Measurements from ENCODE around the gene ANTXR2.
"Not testable (repeated sequence)": the region's sequence is repeated elsewhere in the genome, so short reads cannot be mapped to it uniquely, and the experiment has no call there.

The ANTXR2 gene

GRCh38 chr4:80072744-80073472 lies at the start of gene ANTXR2:
TSS of gene ANTXR2 (minus strand) at chr4:80073229. CDS start at chr4:80072560, 669 bp downstream.
- DNase-seq, result peak; percentile 71

GRCh38 chr4:80121815-80122214 lies 48.8 kb upstream of the ANTXR2 start:
- not testable (repeated sequence) for DNase-seq

- DNase-seq, result not testable (repeated sequence)
Measured at GRCh38 chr4:80119620-80120019, 46.6 kb upstream of the ANTXR2 start.

DNA sequence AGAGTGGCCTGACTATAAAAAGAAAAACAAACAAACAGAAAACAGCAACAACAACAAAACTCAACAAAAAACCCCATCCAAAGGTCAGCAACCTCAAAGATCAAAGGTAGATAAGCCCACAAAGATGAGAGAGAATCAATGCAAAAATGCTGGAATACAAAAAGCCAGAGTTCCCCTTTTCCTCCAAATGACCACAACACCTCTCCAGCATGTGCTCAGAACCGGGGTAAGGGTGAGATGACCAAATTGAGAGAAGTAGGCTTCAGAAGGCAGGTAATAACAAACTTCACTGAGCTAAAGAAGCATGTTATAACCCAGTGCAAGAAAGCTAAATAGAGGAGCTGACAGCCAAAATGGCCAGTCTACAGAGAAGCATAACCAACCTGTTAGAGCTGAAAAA lies 43.5 kb upstream of the ANTXR2 start:
- DNase-seq, result no peak

DNA sequence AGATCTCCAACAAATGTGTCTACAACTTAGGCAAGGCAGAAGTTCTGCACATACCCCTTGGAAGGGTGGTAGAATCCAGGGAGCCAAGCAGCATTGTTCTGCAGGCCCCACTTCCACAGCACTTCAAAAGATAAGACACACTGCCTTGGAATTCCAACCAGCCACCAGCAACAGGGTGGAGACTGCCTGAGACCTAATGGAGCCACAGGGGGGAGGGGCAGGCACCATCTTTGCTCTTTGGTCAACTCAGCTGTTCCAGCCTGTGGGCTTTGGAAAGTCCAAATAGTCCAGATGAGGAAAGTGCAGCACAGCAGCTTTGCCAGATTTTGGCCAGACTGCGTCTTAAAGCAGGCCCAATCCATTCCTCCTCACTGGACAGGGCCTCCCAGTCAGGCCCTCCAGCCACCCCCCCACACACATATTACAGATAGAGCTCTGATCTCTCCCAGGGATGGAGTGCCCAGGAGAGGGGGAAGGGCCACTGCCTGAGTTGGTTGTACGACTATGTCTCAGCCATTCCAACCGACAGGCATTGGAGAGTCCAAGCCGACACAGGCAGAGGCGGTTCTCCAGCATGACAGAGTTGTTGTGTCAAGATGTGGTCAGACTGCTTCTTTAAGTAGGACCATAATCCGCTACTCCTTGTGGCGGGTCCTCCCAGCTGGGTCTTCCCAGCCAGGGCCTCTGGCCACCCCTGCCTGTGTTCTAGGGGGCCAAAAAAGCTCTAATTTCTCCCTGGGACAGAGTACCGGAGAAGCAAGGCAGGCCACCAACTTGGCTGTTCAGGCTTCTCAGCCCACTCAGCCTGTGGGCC lies 42.5 kb upstream of the ANTXR2 start:
- no peak for DNase-seq

DNA sequence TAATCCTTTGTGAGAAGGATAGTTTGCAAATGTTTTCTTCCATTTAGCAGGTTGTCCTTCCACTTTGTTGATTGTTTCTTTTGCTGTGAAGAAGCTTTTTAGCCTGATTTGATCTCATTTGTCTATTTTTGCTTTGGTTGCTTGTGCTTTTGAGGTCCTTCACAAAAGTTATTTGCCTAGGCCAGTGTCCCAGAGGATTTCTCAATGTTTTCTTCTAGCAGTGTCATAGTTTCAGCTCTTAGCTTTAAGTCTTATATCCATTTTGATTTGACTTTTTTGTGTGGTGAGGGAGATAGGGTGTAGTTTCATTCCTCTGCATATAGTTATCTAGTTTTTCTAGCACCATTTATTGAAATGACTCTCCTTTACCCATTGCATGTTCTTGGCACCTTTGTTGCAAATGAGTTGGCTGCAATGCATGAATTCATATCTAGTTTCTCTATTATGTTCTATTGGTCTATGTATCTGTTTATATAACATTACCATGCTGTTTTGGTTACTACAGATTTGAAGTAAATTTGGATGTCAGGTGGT lies 41.8 kb upstream of the ANTXR2 start:
- no peak for DNase-seq

DNA sequence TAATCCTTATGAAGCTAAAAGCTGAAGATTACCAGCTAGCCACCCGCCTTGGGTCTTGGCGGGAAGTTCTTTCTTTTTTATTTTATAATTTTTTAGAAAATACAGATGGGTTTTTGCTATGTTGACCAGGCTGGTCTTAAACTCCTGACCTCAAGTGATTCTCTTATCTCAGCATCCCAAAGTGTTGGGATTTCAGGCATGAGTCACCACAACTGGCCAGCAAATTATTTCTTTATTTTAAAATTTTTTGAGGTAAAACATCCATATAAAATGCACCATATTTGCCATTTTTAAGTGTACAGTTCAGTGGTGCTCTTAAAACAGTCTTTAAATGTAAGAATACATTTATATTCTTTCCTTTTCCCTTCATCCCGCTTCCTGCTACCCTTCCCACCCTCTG lies 40.6 kb upstream of the ANTXR2 start:
- DNase-seq, result no peak

DNA sequence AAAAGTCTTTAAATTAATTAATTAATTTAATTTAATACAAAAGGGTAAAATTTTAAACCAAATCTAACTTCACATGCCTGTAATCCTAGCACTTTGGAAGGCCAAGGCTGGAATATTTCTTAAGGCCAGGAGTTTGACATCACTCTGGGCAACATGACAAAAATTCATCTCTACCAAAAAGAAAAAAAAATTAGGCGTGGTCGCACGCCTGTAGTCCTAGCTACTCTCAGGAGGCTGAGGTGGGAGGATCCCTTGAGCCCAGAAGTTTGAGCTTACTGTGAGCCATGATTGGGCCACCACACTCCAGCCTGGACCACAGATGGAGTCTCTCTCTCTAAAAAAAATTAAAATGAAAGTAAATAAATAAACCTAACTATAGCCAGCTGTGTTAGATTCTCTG lies 39.2 kb upstream of the ANTXR2 start:
- DNase-seq, result no peak

- DNase-seq, result no peak
Measured at GRCh38 chr4:80111276-80111675, 38.2 kb upstream of the ANTXR2 start.

- no peak for DNase-seq
Measured at GRCh38 chr4:80107374-80107773, 34.3 kb upstream of the ANTXR2 start.

DNA sequence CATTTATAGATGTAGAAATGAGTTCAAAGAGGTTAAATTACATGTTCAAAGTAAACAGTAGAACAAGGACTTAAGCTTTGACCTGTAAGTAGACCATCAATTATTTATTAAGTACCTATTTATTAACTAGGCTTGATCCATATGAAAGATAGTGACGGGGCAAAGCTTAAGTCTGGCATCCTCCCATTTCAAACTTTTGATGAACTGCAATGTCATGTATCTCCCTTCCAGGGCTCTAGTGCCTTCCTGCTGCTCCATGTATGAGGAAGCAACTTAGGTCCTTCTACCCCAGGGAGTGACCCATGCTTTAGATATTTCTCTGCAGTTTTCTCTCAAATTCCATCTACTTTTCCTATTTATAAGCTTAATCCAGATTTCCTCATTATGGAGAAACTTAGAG lies 31.9 kb upstream of the ANTXR2 start:
- DNase-seq, result no peak

DNA sequence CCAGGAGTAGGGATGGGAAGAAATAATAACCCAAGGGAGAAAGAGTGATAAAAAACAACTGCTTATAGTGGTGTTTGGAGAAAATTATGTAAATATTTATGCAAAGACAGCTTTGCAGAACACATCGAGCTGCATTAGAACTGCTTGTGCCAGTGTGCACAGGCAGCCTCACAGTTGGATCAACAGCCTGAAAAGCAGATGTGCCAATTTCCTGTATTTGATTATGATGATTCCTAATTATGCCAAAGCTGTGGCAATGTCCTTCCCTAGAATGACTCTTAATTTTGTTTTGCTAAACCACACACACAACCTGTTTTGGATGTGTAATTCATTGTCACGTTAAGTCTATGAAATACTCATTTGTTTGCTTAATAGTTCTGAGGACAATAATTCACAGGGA lies 30.6 kb upstream of the ANTXR2 start:
- no peak for DNase-seq

GRCh38 chr4:80101792-80102116 lies 28.7 kb upstream of the ANTXR2 start:
- DNase-seq, result no peak

DNA sequence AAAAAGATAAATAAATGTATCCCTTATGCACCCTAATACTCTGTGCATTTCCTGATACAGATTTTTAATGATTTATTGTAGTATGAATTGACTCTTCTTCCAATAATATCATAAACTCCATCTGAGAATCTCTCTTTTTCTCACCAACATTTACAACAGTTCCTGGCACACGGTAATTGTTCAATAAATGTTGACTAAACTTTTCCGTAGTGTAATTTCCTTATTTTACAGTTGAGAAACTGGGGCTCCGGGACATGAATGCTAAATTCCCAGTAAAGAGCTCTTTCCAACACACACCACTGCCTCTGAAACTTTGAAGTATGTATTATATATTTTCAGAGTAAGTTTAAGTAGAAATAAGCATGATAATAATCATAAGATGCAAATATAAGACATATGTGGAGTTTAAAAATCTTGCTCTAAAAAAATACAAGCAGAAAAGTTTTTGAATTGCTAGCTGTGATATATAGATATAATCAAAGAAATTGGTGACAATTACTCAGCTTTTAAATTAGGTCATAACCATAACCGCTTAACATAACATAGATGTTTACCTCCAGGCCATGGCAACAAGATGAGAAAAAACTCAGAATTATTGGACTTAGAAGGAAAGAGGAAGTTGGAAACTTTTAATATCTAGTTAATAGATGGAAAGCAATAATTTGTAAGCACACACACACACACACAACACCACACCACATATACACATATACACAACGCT lies 28.2 kb upstream of the ANTXR2 start:
- no peak for DNase-seq

- no peak for DNase-seq
Measured at GRCh38 chr4:80099671-80100070, 26.6 kb upstream of the ANTXR2 start.

- DNase-seq, result no peak
Measured at GRCh38 chr4:80098635-80099034, 25.6 kb upstream of the ANTXR2 start.

- DNase-seq, result no peak
Measured at GRCh38 chr4:80097400-80098177, 24.6 kb upstream of the ANTXR2 start.

DNA sequence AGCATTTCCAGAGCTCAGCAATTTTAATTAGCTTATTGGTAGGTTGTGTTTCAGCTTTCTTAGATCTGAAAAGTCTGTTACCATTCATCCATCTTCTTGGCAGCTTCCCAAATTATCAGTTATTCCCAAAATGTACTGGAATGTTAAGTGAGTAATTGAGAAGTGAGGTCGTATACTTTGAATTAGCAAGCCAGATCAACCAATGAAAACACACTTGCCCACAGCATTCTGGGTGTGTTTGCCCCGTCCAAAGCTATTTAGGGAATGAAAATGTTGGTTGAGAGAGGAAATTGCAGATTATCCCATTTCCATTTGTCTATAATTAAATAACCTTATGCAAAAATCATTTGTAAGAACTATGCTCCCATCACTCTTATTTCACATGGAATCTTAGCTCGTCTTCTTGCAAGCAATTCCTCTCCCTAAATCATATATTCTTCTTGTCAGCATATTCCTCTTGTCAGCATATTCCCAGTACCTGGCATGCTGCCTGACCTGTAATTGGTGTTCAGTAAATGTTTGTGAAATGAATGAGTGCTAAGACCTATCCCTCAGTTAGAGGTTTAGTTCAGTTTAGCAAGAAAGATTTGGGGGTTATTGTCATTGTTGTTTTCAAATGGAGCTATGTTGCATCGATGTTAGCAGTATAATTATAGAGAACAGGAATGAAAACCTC lies 23.3 kb upstream of the ANTXR2 start:
- no peak for DNase-seq

- no peak for DNase-seq
Measured at GRCh38 chr4:80094191-80094590, 21.2 kb upstream of the ANTXR2 start.

DNA sequence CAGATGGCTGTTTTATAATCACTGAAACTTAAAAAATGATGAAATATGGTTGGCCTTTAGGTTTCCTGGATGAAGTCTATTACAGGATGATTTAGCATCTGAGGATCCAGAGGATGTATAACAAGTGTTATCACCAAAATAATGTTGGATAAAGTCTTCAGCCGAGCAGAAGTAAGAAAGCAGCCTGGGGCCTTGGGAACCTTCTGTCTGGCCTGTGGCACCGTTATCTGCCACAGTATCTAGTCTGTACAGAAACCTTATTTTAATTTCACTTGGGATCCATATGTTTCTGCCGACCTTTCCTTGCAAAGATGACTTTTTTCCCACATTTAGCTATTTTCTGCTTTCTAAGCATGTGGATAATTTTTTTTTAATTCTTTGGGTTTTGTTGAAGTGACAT lies 20.5 kb upstream of the ANTXR2 start:
- DNase-seq, result no peak

DNA sequence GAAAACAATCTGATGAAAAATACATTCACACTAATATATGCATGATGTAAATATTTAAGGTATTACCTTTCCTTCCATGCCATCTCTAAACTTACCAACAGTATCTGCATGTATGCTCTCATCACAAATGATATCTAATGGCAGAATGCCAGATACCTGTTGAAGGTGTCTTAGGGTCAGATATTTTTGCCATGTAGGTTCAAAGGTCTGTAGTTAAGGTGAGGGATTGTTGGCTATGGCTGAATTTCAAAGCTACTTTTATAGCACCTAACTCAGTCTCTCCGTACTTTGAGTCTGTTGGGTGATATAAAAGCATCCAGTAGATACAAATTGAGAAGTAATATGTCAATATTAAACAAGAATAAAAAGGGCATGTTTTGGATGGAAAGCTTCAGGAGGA lies 19.8 kb upstream of the ANTXR2 start:
- DNase-seq, result no peak

DNA sequence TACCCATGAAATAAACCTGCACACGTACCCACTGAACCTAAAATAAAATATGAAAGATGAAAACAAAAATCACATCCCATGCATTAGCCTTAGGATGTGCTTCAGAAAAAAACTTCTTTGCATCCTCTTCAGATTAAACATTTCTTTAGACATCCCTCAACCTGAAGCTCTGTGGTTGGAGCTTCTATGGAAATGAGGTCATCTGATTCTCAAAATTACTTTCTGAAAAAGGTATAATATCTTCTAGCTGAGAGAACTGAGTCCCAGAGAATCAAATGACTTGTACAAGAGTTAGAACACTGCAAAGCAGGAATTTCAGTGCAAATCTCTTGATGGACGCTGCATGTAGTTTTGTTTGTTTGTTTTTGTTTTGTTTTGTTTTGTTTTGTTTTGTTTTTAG lies 19.1 kb upstream of the ANTXR2 start:
- DNase-seq, result no peak
